SK-N-SH (cell line): ENCODE data around the gene SLC25A30. TPM values are rescaled to one million over a fixed set of nuclear protein-coding genes. Genes with fewer than 3 reads are reported as not detected.

ENCODE experiments used
- CTCF ChIA-PET: fragments of 300-600, 350-600 bp; formaldehyde crosslinking; extraction: SDS; loops from one replicate; lab custom pipeline; 2021; lab: Yijun Ruan, JAX
- POLR2A ChIA-PET: fragments of 350-600 bp; sonication (Branson Sonifier 250); formaldehyde crosslinking; extraction: SDS; loops from one replicate; lab custom pipeline; 2020; ENCODE audit warnings: antibody characterized with exemption, inconsistent platforms; lab: Yijun Ruan, JAX
- DNase-seq: peaks from one replicate; pipeline ENCODE4 v3.0.0; 2012
- H2AFZ ChIP-seq: fragments of 200-600 bp; sonication (generic); 2 replicates; pipeline ENCODE4 v1.8.1; 2016; ENCODE audit warnings: antibody characterized with exemption, mild to moderate bottlenecking, low read depth
- H3F3A ChIP-seq: fragments of 200-600 bp; sonication (generic); replicated peaks from 2 replicates; pipeline ENCODE3; 2016; ENCODE audit warnings: antibody characterized with exemption, mild to moderate bottlenecking; ENCODE audit not compliant: insufficient read depth
- H3K27ac ChIP-seq, 2 experiments: fragments of 200-500 bp in 1 of 2; fragments of 200-600 bp in 1 of 2; sonication (Bioruptor generic) in 1 of 2; sonication (generic), shearing (Covaris generic) in 1 of 2; 2 replicates each; pipeline versions ENCODE4 v1.5.1 to v1.6.1; 2014 to 2016; ENCODE audit warnings: low read depth in 2 of 2, inconsistent platforms in 1 of 2, low read length in 1 of 2, mild to moderate bottlenecking in 1 of 2, mixed read lengths in 1 of 2
- H3K27me3 ChIP-seq: fragments of 200-600 bp; sonication (generic), shearing (Covaris generic); 2 replicates; pipeline ENCODE4 v1.6.1; 2016; ENCODE audit warnings: mixed run types; ENCODE audit not compliant: insufficient read depth
- H3K36me3 ChIP-seq, 2 experiments: fragments of 200-500 bp in 1 of 2; fragments of 200-600 bp in 1 of 2; sonication (Bioruptor generic) in 1 of 2; sonication (generic) in 1 of 2; replicated peaks in 1 of 2; 2 replicates each; pipeline versions ENCODE3 to v1.5.1; 2014 to 2016; ENCODE audit warnings: low read length in 1 of 2, mild to moderate bottlenecking in 1 of 2; ENCODE audit not compliant: insufficient read depth in 2 of 2, control insufficient read depth in 1 of 2
- H3K4me1 ChIP-seq, 2 experiments: fragments of 200-500 bp in 1 of 2; fragments of 200-600 bp in 1 of 2; sonication (Bioruptor generic) in 1 of 2; sonication (generic), shearing (Covaris generic) in 1 of 2; 2 replicates each; pipeline versions ENCODE4 v1.5.1 to v1.6.1; 2014 to 2016; ENCODE audit warnings: low read depth in 1 of 2, low read length in 1 of 2, mixed run types in 1 of 2; ENCODE audit not compliant: insufficient read depth in 2 of 2, control insufficient read depth in 1 of 2
- H3K4me2 ChIP-seq: fragments of 200-600 bp; sonication (generic), shearing (Covaris generic); 2 replicates; pipeline ENCODE4 v1.6.1; 2017; ENCODE audit warnings: mixed run types
- H3K4me3 ChIP-seq, 2 experiments: fragments of 200-500 bp in 1 of 2; fragments of 200-600 bp in 1 of 2; sonication (Bioruptor generic) in 1 of 2; sonication (generic), shearing (Covaris generic) in 1 of 2; 2 replicates each; pipeline versions ENCODE4 v1.5.1 to v1.8.1; 2014 to 2016; ENCODE audit warnings: low read depth in 2 of 2, inconsistent platforms in 1 of 2, low read length in 1 of 2, mild to moderate bottlenecking in 1 of 2, mixed read lengths in 1 of 2, moderate library complexity in 1 of 2
- H3K79me2 ChIP-seq: fragments of 200-600 bp; sonication (generic); 2 replicates; pipeline ENCODE4 v1.8.1; 2017; ENCODE audit warnings: mild to moderate bottlenecking; ENCODE audit not compliant: insufficient read depth
- H3K9ac ChIP-seq: fragments of 200-600 bp; sonication (generic); 2 replicates; pipeline ENCODE4 v1.6.1; 2017; ENCODE audit warnings: mixed run types
- H3K9me2 ChIP-seq: fragments of 200-600 bp; sonication (generic); 2 replicates; pipeline ENCODE4 v1.6.1; 2017; ENCODE audit warnings: mixed run types
- H3K9me3 ChIP-seq: fragments of 200-600 bp; sonication (generic); 2 replicates; pipeline ENCODE4 v1.6.1; 2017; ENCODE audit warnings: mixed run types, mild to moderate bottlenecking, moderate library complexity
- H4K20me1 ChIP-seq: fragments of 200-600 bp; sonication (generic); 2 replicates; pipeline ENCODE4 v1.6.1; 2017; ENCODE audit warnings: mild to moderate bottlenecking, mixed run types; ENCODE audit not compliant: insufficient read depth
- CHD2 ChIP-seq: fragments of 150-350 bp; IDR thresholded peaks from 2 replicates; pipeline ENCODE4 v1.6.1; 2018; ENCODE audit warnings: low read length; ENCODE audit not compliant: partially characterized antibody
- ELF1 ChIP-seq: IDR thresholded peaks from 2 replicates; pipeline ENCODE4 v1.4.0; 2012
- EP300 ChIP-seq, 2 experiments: IDR thresholded peaks; 2 replicates each; pipeline versions ENCODE4 v1.4.0 to v1.6.1; 2012; ENCODE audit warnings: borderline replicate concordance in 1 of 2, low read depth in 1 of 2, low read length in 1 of 2
- FOSL2 ChIP-seq: IDR thresholded peaks from 2 replicates; pipeline ENCODE4 v1.4.0; 2012; ENCODE audit warnings: low read depth, mild to moderate bottlenecking, moderate library complexity, borderline replicate concordance
- FOXM1 ChIP-seq: IDR thresholded peaks from 2 replicates; pipeline ENCODE4 v1.4.0; 2012; ENCODE audit warnings: low read depth, mild to moderate bottlenecking
- NFIC ChIP-seq: IDR thresholded peaks from 2 replicates; pipeline ENCODE4 v1.4.0; 2012; ENCODE audit warnings: borderline replicate concordance
- NRF1 ChIP-seq: IDR thresholded peaks from 2 replicates; pipeline ENCODE4 v1.6.1; 2012; ENCODE audit warnings: low read depth, mild to moderate bottlenecking, low read length
- RXRA ChIP-seq: IDR thresholded peaks from 2 replicates; pipeline ENCODE4 v1.4.0; 2012; ENCODE audit warnings: low read depth, mild to moderate bottlenecking, borderline replicate concordance
- TCF12 ChIP-seq: IDR thresholded peaks from 2 replicates; pipeline ENCODE4 v1.4.0; 2012
- TEAD4 ChIP-seq: IDR thresholded peaks from 2 replicates; pipeline ENCODE4 v1.4.0; 2012; ENCODE audit warnings: mild to moderate bottlenecking, borderline replicate concordance; ENCODE audit not compliant: insufficient read depth
- USF1 ChIP-seq: IDR thresholded peaks from 2 replicates; pipeline ENCODE4 v1.4.0; 2012; ENCODE audit warnings: low read depth, borderline replicate concordance
- YY1 ChIP-seq: IDR thresholded peaks from 2 replicates; pipeline ENCODE4 v1.4.0; 2012; ENCODE audit warnings: low read depth, mild to moderate bottlenecking
- WGBS: methylation state at CpG from one replicate; pipeline ENCODE4 v1.1.6; 2017; ENCODE audit warnings: low lambda C conversion rate; 5-methylcytosine and 5-hydroxymethylcytosine counted together
- polyA plus RNA-seq, 3 experiments: library from polyadenylated mRNA; depleted of rRNA; stranded (reverse); fragments of >200 nt; gene quantifications; 2 replicates each; pipeline ENCODE4 v1.2.3, GENCODE V29; 2012
- TF ChIP-seq, protein P1 (sequence below): fragments of 200-600 bp; sonication (generic); IDR thresholded peaks from 2 replicates; pipeline ENCODE4 v1.6.1; 2017; ENCODE audit warnings: antibody characterized with exemption, mild to moderate bottlenecking, moderate library complexity
- TF ChIP-seq, protein P2 (sequence below): IDR thresholded peaks from 2 replicates; pipeline ENCODE4 v1.6.1; 2012; ENCODE audit warnings: mild to moderate bottlenecking, low read depth, low read length, moderate library complexity
- TF ChIP-seq, protein P3 (sequence below): IDR thresholded peaks from 2 replicates; pipeline ENCODE4; 2012

The SLC25A30 gene
- polyA plus RNA-seq, 1 of the 3 experiments (the other 2 are of a cell fraction): 9.6 TPM

GRCh38 chr13:45433381-45433790, 15.2 kb upstream of the SLC25A30 start:
- CTCF ChIA-PET: no interaction called here
- no peak overlapping the region for H3K27ac ChIP-seq
- H3K4me1 ChIP-seq: no peaks in the 10 kb centered on the region
- 70% methylated on average over 5 of the region's 5 CpGs for WGBS
- H3K9ac ChIP-seq: no peak overlapping the region
- H3K4me3 ChIP-seq: no peak overlapping the region
- no peaks in the 10 kb centered on the region for H3K36me3 ChIP-seq
- no peaks in the 10 kb centered on the region for H3K79me2 ChIP-seq
- no peaks in the 10 kb centered on the region for H4K20me1 ChIP-seq
- H3F3A ChIP-seq: no peaks in the 10 kb centered on the region
- H3K27me3 ChIP-seq: no peaks in the 10 kb centered on the region
- no peak overlapping the region for H2AFZ ChIP-seq
- TF ChIP-seq, protein P1, sequence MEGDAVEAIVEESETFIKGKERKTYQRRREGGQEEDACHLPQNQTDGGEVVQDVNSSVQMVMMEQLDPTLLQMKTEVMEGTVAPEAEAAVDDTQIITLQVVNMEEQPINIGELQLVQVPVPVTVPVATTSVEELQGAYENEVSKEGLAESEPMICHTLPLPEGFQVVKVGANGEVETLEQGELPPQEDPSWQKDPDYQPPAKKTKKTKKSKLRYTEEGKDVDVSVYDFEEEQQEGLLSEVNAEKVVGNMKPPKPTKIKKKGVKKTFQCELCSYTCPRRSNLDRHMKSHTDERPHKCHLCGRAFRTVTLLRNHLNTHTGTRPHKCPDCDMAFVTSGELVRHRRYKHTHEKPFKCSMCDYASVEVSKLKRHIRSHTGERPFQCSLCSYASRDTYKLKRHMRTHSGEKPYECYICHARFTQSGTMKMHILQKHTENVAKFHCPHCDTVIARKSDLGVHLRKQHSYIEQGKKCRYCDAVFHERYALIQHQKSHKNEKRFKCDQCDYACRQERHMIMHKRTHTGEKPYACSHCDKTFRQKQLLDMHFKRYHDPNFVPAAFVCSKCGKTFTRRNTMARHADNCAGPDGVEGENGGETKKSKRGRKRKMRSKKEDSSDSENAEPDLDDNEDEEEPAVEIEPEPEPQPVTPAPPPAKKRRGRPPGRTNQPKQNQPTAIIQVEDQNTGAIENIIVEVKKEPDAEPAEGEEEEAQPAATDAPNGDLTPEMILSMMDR: no peak
- TF ChIP-seq ELF1: no peak
- no peak for TF ChIP-seq CHD2
- TF ChIP-seq NFIC: no peak
- TF ChIP-seq, protein P2, sequence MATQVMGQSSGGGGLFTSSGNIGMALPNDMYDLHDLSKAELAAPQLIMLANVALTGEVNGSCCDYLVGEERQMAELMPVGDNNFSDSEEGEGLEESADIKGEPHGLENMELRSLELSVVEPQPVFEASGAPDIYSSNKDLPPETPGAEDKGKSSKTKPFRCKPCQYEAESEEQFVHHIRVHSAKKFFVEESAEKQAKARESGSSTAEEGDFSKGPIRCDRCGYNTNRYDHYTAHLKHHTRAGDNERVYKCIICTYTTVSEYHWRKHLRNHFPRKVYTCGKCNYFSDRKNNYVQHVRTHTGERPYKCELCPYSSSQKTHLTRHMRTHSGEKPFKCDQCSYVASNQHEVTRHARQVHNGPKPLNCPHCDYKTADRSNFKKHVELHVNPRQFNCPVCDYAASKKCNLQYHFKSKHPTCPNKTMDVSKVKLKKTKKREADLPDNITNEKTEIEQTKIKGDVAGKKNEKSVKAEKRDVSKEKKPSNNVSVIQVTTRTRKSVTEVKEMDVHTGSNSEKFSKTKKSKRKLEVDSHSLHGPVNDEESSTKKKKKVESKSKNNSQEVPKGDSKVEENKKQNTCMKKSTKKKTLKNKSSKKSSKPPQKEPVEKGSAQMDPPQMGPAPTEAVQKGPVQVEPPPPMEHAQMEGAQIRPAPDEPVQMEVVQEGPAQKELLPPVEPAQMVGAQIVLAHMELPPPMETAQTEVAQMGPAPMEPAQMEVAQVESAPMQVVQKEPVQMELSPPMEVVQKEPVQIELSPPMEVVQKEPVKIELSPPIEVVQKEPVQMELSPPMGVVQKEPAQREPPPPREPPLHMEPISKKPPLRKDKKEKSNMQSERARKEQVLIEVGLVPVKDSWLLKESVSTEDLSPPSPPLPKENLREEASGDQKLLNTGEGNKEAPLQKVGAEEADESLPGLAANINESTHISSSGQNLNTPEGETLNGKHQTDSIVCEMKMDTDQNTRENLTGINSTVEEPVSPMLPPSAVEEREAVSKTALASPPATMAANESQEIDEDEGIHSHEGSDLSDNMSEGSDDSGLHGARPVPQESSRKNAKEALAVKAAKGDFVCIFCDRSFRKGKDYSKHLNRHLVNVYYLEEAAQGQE: no peak
- no peak for TF ChIP-seq FOSL2
- no peak for TF ChIP-seq USF1
- TF ChIP-seq, all 33 proteins: peak for 0
- H3K9me3 ChIP-seq: no peaks in the 10 kb centered on the region
- H3K9me2 ChIP-seq: no peaks in the 10 kb centered on the region
- POLR2A ChIA-PET: no interaction called here
- DNase-seq: no peak
- H3K4me2 ChIP-seq: no peak overlapping the region

- TF ChIP-seq NRF1: no peak
- TF ChIP-seq, protein P2: no peak
- no peak for TF ChIP-seq RXRA
- no peak for TF ChIP-seq EP300 (IDR thresholded peaks at IDR 0.05; ENCODE audit: borderline replicate concordance in 1 of 2, low read depth in 1 of 2, low read length in 1 of 2)
- TF ChIP-seq TCF12: no peak
- no peak for TF ChIP-seq YY1
- TF ChIP-seq, protein P3, sequence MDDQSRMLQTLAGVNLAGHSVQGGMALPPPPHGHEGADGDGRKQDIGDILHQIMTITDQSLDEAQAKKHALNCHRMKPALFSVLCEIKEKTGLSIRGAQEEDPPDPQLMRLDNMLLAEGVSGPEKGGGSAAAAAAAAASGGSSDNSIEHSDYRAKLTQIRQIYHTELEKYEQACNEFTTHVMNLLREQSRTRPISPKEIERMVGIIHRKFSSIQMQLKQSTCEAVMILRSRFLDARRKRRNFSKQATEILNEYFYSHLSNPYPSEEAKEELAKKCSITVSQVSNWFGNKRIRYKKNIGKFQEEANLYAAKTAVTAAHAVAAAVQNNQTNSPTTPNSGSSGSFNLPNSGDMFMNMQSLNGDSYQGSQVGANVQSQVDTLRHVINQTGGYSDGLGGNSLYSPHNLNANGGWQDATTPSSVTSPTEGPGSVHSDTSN: no peak
- no peak for TF ChIP-seq FOXM1
- TF ChIP-seq TEAD4: no peak
- no peak for TF ChIP-seq FOSL2
- Histone ChIP-seq H3K9me2 (no peaks in the 10 kb centered on the region), H3K27ac (no peak overlapping the region), H2AFZ (no peak overlapping the region), H3K4me1 (no peaks in the 10 kb centered on the region), H3K4me3 (no peak overlapping the region), H3F3A (no peaks in the 10 kb centered on the region), H3K9ac (no peak overlapping the region), H3K36me3 (no peaks in the 10 kb centered on the region), H3K4me2 (no peak overlapping the region), H3K9me3 (no peaks in the 10 kb centered on the region), H4K20me1 (no peaks in the 10 kb centered on the region), H3K27me3 (no peaks in the 10 kb centered on the region), H3K79me2 (no peaks in the 10 kb centered on the region)
- 80% methylated on average over 6 of the region's 6 CpGs for WGBS
- ChIA-PET CTCF (no interaction called here), POLR2A (no interaction called here)
- no peak for DNase-seq
These were observed 14.7 kb upstream of the SLC25A30 start for GRCh38 chr13:45432737-45433380.
